ENCODE measurements around the gene AGXT. TPM values are rescaled to one million over a fixed set of nuclear protein-coding genes. Genes with fewer than 3 reads are reported as not detected.

Gene AGXT
- total and polyA plus RNA-seq, 2 of the 8 experiments (the other 6 are each of a cell fraction or from before 2014, with no cell fraction given) = 0.03 TPM; not detected in 1

- no peak for TF ChIP-seq CHD7 (IDR thresholded peaks at IDR 0.05; ENCODE audit: insufficient replicate concordance, low read length)
- TF ChIP-seq RBBP5 (IDR thresholded peaks at IDR 0.05; ENCODE audit: borderline replicate concordance, low read depth, low read length) = no peak
- TF ChIP-seq BRCA1 (IDR thresholded peaks at IDR 0.05; ENCODE audit: low read depth, low read length) = no peak
- TF ChIP-seq TAF7 (optimal IDR thresholded peaks at IDR 0.05; ENCODE audit: borderline replicate concordance, low read depth, low read length) = no peak
Observed at GRCh38 chr2:240905176-240905781, 36.7 kb downstream of the AGXT start (continued).

All from H1 (cell line).